DMS53 treated with DMSO at 0.1 percent for 48 hours (cell line): ENCODE measurements around the gene RPGRIP1.
A peak's percentile ranks its signal among the peaks of the same experiment; 100 is the strongest.
"Not testable (repeated sequence)": the region's sequence is repeated elsewhere in the genome, so short reads cannot be mapped to it uniquely, and the experiment has no call there.

Experiments used
- DNase-seq: peaks from one replicate; lab custom pipeline; 2025; ENCODE audit not compliant: unreplicated experiment; lab: John Stamatoyannopoulos, UW

Gene RPGRIP1

DNA sequence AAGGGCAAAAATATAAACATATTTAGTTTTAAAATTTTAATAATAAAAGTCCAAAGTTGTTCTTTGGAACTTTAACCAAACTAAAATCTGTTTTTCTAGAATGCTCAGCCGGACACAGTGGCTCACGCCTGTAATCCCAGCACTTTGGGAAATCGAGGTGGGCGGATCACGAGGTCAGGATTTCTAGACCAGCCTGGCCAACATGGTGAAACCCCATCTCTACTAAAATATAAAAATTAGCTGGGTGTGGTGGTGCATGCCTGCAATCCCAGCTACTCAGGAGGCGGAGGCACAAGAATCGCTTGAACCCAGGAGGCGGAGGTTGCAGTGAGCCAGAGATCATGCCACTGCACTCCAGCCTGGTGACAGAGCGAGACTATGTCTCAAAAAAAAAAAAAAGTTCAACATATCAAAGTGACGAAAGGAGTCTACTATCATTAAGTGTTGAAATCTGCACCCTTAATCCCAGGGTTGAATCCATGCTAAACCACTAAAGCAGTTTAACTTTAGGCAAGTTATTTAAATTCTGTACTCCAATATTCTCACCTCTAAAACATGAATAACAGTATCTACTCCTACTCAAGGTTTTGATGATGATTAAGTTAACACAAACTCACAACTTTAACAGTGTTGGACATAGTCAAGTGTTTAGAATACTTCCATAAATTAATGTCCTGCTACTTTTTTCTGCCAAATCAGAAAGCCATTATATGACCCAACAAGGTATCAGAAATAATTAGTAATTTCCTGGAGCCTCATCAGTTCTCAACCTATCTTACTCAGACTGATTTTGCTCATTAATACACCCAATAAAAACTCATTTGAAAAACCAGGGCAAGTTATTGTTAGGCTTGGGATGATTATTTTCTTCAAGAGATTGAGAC, 21.6 kb upstream of the RPGRIP1 start:
- DNase-seq = no peak

- no peak for DNase-seq
Observed at GRCh38 chr14:21258889-21259787, 20.7 kb upstream of the RPGRIP1 start.

- DNase-seq = no peak
Observed at GRCh38 chr14:21261824-21262223, 18.1 kb upstream of the RPGRIP1 start.

DNA sequence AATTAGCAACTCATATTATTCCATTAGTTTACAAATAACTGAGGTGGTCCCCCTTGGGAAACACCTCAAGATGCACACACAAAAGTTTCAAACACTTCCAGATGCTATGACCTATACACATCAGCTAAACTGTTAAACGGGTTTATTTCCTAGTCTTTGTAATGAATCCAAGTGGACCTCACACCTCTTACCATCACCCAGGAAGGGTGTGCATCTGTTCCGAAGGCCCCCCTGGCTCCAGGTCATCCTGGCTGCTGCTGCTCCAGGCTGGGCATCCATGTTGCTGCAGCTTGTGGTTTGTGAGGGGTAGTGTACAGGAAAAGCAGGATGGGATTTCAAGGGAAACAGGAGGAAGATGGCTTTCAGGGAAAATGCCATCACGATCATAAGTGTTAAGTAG, 17.5 kb upstream of the RPGRIP1 start:
- no peak for DNase-seq

DNA sequence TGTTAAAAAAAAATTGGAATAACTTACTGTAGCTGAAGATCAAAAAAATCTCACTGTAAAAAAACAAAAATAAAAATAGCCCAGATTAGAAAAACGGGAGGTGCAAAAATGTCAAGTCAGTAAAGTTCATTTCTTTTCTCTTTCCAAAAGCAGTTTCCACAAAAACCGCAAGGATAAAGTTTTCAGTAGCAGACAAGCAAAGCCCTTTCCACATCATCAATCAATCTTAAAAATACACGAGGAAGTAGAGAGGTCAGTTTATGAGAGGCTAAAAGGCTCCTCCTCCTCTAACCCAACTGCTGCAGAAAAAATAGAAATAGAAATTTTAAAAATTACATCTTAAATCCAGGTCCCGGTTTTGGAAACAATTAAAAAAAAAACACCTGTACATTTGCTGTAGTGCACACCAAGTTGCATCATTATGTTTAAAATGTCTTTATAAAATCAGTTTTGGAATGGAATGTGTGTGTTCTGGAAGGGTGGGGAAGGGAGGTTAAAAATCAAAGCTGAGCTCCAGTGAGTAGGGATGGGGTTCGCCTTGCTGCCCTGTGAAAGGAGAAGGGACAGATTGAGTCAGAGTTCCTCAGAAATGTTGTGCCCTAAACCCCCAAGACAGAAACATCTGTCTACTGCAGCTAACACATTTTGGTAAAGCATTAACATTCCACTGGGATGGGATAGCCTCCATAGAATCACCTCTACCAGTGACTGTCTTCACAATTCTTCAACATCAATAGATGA, 16.4 kb upstream of the RPGRIP1 start:
- no peak for DNase-seq

DNA sequence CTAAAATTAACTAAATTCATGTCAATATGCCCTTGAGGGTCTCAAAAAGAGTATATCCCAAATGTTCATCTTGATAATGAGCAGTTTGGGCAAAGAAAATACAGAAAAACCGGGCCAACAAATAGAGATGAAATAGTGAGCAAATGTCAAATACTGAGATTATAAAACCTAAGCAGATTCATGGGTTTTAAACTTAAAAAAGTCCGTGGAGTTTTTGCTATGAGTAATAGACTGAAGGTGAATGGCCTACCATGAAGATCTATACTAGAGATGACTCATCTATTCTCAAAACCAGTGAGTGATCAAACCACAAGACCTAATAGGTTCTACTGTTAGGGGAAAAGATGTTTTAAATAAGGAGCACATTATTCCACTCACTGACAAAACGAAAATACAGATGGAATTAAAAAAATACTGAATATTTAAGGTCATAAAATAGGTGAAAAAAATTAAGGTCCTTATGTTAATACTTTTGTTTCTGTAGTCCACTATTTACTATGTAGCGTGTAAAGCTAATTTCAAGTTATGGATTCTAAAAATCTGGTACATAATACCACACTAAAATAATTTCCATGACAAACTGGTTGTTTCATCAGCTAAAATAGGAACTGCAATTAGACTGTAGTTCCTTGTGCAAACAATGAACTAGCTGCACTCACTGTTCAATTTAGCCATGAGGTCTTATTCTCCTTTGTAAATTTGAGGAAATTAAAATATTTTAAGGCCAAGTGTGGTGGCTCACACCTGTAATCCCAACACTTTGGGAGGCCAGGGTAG, 15.7 kb upstream of the RPGRIP1 start:
- no peak for DNase-seq

DNA sequence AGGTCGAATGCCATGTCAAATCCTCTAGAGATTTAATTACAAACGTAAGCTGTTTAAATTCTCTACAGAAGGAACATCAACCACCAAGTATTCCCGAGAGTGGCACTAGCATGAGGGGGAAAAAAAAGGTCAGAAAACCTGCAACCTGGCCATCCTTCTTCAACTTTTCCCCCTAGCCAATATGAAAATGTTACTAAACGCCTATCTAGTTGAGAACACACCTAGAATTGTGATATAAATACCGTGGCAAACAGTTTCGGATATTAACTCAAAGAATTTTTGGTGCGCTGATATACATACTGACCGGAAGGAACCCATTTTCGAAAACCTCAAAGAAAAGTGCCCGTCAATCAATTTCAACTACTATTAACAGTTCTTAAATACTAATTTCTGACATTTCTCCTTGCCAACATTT, 12.4 kb upstream of the RPGRIP1 start:
- DNase-seq = no peak

DNA sequence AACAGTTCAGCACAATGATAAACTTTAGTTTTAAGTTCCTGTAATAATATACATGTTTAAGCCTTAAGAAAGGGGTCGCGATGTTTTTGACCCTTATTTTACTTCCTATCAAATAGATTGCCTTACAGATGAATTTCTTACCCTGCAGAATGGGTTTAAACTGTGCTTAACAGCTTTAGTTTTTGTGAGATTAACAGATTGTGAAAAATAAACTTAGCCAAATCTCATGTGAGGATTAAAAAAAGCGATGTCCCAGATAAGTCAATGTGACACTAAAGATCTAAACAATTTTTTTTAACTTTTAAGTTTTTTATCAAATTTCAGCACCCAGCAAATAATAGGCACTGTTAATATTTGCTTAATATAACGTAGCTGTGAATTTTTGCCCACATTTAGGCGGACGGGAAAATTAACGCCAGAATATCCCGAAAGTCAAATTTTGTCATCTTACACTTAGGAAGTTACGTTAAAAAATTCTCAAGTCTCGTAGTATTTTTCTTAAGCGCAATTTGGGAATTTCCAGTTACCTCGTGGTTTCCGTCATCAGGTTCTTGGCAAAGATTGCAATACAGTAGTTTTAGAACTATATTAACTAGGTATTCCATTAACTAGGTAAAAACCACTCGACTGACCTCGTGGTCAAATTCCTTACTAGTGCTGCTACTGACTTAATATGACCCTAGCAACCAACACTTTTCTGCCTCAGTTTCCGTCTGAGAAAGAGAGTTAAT, 11.8 kb upstream of the RPGRIP1 start:
- DNase-seq = no peak

- DNase-seq = no peak
Observed at GRCh38 chr14:21268617-21269251, 11.1 kb upstream of the RPGRIP1 start.

DNA sequence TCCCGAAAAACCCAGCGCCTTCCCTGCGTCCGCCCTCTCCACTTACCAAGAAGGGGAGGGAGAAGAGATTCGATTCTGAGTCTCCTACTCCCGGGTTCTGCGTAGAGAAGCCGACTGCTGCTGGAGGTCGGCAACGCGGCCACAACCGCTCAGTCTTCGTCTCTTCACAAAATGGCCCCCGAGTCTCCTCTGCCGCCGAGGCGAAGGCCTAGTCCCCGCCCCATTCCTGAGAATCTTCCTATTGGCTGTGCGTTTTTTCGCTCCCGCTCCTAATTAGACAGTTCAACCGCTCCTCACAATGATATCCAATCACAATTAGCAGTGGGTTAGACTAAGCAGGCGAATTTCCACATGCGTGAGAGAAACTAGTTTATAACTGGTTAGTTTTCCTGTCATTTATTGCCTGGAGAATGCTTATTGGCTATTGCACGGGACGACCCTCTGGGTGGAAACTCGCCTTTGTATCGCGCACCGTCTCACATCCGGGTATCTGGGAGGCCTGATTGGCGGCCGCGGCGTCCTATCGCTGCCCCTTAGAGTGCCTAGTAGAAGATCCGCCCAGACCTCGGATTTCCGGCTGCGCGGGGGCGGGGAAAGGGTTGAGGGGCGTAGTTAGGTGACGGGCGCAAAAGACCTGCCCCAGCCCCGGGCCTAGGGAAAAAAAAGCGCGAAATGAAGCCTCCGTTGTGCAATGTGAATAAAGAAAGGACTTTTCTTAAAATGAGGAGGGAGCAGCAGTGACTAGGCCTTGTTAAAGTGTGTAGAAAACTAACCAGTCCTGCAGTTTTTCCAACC, 10.4 kb upstream of the RPGRIP1 start, which contains the start of gene HNRNPC:
Gene HNRNPC (minus strand): TSS at position 191 of the 795 bp plus-strand sequence. CDS start 35,249 bp downstream, outside the sequence.
- peak; percentile 75 for DNase-seq

DNA sequence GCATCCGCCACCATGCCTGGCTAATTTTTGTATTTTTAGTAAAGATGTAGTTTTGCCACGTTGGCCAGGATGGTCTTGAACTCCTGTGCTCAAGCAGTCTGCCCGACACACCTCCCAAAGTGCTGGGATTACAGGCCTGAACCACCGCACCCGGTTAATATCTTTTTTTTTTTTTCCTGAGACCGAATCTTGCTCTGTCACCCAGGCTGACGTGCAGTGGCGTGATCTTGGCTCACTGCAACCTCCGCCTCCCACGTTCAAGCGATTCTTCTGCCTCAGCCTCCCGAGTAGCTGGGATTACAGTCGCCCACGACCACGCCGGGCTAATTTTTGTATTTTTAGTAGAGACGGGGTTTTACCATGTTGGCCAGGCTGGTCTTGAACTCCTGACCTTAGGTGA, 7.2 kb upstream of the RPGRIP1 start:
- not testable (repeated sequence) for DNase-seq

- DNase-seq = no peak
Observed at GRCh38 chr14:21275261-21275858, 4.5 kb upstream of the RPGRIP1 start.

GRCh38 chr14:21278632-21279031, 1.3 kb upstream of the RPGRIP1 start:
- DNase-seq = no peak

DNA sequence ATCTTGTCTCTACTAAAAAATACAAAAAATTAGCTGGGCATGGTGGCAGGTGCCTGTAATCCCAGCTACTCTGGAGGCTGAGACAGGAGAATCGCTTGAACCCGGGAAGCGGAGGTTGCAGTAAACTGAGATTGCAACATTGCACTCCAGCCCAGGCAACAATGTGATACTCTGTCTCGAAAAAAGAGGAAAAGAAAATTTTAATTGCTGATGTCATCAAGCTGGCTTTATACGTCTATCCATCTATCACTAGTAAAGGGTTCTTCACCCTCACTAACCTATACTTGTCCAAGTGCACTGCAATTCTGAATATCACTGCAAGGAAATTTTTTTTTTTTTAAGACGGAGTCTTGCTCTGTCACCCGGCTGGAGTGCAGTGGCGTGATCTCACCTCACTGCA, 2.0 kb downstream of the RPGRIP1 start:
- DNase-seq = not testable (repeated sequence)

DNA sequence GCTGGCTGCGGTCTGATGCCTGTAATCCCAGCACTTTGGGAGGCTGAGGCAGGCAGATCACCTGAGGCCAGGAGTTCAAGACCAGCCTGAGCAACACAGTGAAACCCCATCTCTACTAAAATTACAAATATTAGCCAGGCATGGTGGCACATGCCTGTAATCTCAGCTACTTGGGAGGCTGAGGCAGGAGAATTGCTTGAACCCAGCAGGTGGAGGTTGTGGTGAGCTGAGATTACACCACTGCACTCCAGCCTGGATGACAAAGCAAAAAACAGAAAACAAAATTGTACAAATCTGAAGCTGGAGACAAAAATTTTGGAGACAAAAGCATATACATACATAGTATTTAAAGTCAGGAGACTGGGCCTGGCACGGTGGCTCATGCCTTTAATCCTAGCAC, 6.6 kb downstream of the RPGRIP1 start:
- DNase-seq = not testable (repeated sequence)

DNA sequence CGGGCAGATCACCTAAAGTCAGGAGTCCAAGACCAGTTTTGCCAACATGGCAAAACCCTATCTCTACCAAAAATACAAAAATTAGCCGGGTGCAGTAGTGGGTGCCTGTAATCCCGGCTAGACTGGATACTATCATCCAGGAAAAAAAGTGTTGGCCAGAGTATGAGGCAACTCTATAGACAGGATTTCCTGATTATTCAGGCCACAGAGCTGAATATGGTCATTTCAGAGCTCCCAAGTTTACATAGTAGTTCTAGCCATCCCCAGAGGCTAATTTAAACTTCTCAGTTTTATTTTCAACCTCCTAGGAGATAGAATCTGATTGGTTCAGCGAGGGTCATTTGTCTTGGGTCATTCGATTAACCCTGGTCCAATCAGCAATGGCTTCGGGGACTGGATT, 7.3 kb downstream of the RPGRIP1 start:
- DNase-seq = no peak

GRCh38 chr14:21294026-21294425, 14.1 kb downstream of the RPGRIP1 start:
- DNase-seq = not testable (repeated sequence)

DNA sequence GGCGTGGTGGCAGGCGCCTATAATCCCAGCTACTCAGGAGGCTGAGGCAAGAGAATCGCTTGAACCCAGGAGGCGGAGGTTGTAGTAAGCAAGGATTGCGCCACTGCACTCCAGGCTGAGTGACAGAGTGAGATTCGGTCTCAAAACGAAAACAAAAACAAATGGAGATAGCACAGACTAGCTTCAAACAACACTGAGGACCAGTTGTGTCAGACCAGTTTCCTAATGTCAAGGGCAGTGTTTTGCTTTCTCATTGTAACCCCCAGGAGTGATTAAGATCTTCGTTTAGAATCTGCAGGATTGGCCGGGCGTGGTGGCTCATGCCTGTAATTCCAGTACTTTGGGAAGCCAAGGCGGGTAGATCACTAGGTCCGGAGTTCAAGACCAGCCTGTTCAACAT, 18.5 kb downstream of the RPGRIP1 start:
- no peak for DNase-seq
